ENCODE measurements around the gene CLEC7A. TPM values are rescaled to one million over a fixed set of nuclear protein-coding genes. Genes with fewer than 3 reads are reported as not detected.

Gene CLEC7A
- total RNA-seq, result 51.1 TPM
- long read RNA-seq, transcript CLEC7A-201 (4 exons, 1,154 nt), result minor isoform, 8 of 31 reads
- long read RNA-seq, transcript CLEC7A-205 (5 exons, 2,446 nt), result major isoform, 10 of 31 reads
- long read RNA-seq, partial matches to known transcripts, result 0 of 31 reads
- long read RNA-seq, other reads (novel, unspliced or antisense), result 11 of 31 reads

GRCh38 chr12:10130042-10130441 is at the start of gene CLEC7A:
CLEC7A (minus strand) TSS chr12:10130199; CDS start chr12:10130082, 117 bp downstream.
- peak; percentile 65 for ATAC-seq
- Histone ChIP-seq H3K27ac (peak within 1 kb of the TSS; percentile 51), H3K36me3 (no peaks in the 10 kb centered on the region), H3K27me3 (no peaks in the 10 kb centered on the region), H3K9me3 (no peaks in the 10 kb centered on the region), H3K4me1 (no peaks in the 10 kb centered on the region), H3K4me3 (peak within 1 kb of the TSS; percentile 39)
- TF ChIP-seq CTCF (IDR thresholded peaks at IDR 0.05), result no peak
- intact Hi-C loops (cut with DNase I), result no loop called here
- DNase-seq, result no peak

DNA sequence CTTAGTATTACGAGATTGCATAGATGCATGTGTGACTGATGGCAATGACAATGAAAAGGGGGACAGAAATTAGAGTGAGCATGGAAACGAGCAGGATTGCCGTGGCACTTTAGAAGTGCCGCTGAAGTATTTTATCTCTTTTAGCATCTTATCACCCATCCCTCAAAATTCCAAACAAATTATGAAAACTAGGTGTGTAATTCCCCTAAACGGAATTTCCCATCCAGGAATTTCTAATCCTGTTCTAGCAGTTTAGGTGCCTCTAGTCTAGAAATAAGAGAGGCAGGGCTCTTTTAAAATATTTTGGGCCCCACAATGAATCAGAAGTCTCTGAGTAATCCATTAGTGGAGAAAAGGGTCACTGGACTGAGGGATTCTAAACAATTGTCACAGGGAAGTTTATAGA is 49.8 kb upstream of the CLEC7A start:
- peaks cover 5% of the 10 kb centered on the region for H3K4me1 ChIP-seq
- intact Hi-C loops (cut with DNase I), result no loop called here
- no peaks in the 10 kb centered on the region for H3K9me3 ChIP-seq
- no peak for TF ChIP-seq CTCF (IDR thresholded peaks at IDR 0.05)
- H3K36me3 ChIP-seq, result no peaks in the 10 kb centered on the region
- H3K4me3 ChIP-seq, result no peak overlapping the region
- no peak overlapping the region for H3K27ac ChIP-seq
- no peaks in the 10 kb centered on the region for H3K27me3 ChIP-seq
- ATAC-seq (no peak), DNase-seq (no peak)

- Histone ChIP-seq H3K4me1 (peaks cover 5% of the 10 kb centered on the region), H3K27me3 (no peaks in the 10 kb centered on the region), H3K27ac (no peak within 1 kb of the TSS), H3K4me3 (no peak within 1 kb of the TSS), H3K36me3 (no peaks in the 10 kb centered on the region), H3K9me3 (no peaks in the 10 kb centered on the region)
- intact Hi-C loops (cut with DNase I), result no loop called here
- DNase-seq (no peak), ATAC-seq (no peak)
- TF ChIP-seq CTCF (IDR thresholded peaks at IDR 0.05), result no peak
Observed at GRCh38 chr12:10178821-10179220, 48.8 kb upstream of the CLEC7A start, which contains the start of gene TMEM52B. TMEM52B (plus strand) TSS chr12:10179032; CDS start chr12:10179575, 543 bp downstream.

DNA sequence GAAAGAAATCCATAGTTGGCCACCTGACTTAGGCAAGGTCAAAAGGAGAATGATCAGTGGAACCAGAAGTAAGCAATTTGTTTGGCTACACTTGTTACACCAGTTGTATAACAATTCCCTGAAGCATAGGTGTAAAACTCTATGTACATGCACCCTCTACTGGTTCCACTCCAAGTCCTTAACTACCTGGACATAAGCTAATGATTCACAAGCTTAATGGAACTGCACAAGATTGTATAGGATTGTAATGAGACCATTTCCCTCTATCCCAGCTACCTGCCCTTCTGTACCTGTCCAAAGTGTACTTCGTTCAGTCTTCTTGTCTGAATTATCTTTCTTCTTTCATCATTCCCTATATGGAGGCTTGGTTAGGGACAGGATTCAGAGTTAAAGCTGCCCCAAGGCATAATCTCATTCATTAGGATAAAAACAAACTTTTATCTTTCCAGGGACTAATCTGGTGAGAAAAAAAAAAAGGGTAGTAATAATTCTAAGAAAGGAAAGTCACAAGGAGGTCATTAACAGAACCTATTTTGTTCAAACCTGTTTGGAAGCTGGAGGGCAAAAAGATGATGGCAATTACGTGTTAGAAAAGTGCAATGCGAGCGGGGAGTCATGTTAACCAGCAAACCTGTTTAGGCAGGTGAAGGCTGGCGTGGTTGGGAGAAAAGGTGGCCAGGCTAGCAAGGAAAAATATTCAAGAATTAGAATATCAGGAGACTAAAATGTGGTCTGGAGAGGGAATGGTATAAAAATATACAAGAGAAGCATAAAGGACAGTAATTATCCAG is 46.0 kb upstream of the CLEC7A start:
- Histone ChIP-seq H3K9me3 (no peaks in the 10 kb centered on the region), H3K4me1 (no peaks in the 10 kb centered on the region), H3K4me3 (no peak overlapping the region), H3K27ac (no peak overlapping the region), H3K36me3 (no peaks in the 10 kb centered on the region), H3K27me3 (no peaks in the 10 kb centered on the region)
- TF ChIP-seq CTCF (IDR thresholded peaks at IDR 0.05), result no peak
- DNase-seq (no peak), ATAC-seq (peak; percentile 53)
- intact Hi-C loops (cut with DNase I), result no loop called here

- Histone ChIP-seq H3K9me3 (no peaks in the 10 kb centered on the region), H3K27me3 (no peaks in the 10 kb centered on the region), H3K4me3 (no peak overlapping the region), H3K4me1 (no peaks in the 10 kb centered on the region), H3K27ac (no peak overlapping the region), H3K36me3 (no peaks in the 10 kb centered on the region)
- no peak for ATAC-seq
- intact Hi-C loops (cut with DNase I), result no loop called here
- no peak for TF ChIP-seq CTCF (IDR thresholded peaks at IDR 0.05)
- no peak for DNase-seq
Observed at GRCh38 chr12:10174986-10175614, 45.1 kb upstream of the CLEC7A start.

All from upper lobe of right lung (tissue), 1 donor.